ENCODE measurements around the gene CSK. TPM values are rescaled to one million over a fixed set of nuclear protein-coding genes. Genes with fewer than 3 reads are reported as not detected.

CSK gene
- total and polyA plus RNA-seq, 11 donors, result 19.1 to 66.7 (median 25.9) TPM

DNA sequence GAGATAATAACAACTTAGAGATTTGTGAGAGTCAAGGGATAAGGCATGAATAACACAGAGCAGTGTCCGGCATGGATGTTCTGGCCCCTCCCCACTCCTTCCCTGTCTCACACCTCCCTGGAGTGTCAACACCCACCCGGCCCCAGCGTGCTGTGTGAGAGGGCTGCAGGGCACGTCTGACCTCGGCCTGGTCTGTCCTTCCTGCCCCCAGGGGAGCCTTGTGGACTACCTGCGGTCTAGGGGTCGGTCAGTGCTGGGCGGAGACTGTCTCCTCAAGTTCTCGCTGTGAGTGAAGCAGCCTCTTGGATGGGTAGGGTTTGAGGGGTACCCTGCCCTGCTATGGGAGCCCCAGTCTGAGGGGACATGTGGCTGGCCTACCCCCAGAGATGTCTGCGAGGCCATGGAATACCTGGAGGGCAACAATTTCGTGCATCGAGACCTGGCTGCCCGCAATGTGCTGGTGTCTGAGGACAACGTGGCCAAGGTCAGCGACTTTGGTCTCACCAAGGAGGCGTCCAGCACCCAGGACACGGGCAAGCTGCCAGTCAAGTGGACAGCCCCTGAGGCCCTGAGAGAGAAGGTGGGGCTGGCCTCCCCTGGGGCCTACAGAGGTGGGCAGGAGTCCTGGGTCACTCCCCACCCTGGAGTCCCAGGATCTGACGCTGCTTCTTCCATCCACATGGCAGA, 19.6 kb downstream of the CSK start:
- TF ChIP-seq, protein P1, sequence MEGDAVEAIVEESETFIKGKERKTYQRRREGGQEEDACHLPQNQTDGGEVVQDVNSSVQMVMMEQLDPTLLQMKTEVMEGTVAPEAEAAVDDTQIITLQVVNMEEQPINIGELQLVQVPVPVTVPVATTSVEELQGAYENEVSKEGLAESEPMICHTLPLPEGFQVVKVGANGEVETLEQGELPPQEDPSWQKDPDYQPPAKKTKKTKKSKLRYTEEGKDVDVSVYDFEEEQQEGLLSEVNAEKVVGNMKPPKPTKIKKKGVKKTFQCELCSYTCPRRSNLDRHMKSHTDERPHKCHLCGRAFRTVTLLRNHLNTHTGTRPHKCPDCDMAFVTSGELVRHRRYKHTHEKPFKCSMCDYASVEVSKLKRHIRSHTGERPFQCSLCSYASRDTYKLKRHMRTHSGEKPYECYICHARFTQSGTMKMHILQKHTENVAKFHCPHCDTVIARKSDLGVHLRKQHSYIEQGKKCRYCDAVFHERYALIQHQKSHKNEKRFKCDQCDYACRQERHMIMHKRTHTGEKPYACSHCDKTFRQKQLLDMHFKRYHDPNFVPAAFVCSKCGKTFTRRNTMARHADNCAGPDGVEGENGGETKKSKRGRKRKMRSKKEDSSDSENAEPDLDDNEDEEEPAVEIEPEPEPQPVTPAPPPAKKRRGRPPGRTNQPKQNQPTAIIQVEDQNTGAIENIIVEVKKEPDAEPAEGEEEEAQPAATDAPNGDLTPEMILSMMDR (IDR thresholded peaks at IDR 0.05), result no peak
- no peak for TF ChIP-seq POLR2A (IDR thresholded peaks at IDR 0.05)
- Histone ChIP-seq H3K27ac (no peak overlapping the region), H3K36me3 (peaks cover 0 to 72% (median 48%) of the 10 kb centered on the region in 9 donors), H3K4me3 (no peak overlapping the region), H3K9me3 (no peaks in the 10 kb centered on the region), H3K27me3 (no peaks in the 10 kb centered on the region), H3K4me1 (peaks cover 0 to 37% (median 19%) of the 10 kb centered on the region in 12 donors)
- intact Hi-C loops (cut with DNase I), result loop anchor here in 3 of 10 donors (2.0 to 5.0 kb wide), 4 partner anchors 29 to 36 kb away; no protein-coding TSS in a partner anchor
- DNase-seq, result no peak
- 78 to 87% (median 85%) methylated on average over 13 to 18 of the region's 18 CpGs for WGBS, 4 donors
- ATAC-seq, result no peak

DNA sequence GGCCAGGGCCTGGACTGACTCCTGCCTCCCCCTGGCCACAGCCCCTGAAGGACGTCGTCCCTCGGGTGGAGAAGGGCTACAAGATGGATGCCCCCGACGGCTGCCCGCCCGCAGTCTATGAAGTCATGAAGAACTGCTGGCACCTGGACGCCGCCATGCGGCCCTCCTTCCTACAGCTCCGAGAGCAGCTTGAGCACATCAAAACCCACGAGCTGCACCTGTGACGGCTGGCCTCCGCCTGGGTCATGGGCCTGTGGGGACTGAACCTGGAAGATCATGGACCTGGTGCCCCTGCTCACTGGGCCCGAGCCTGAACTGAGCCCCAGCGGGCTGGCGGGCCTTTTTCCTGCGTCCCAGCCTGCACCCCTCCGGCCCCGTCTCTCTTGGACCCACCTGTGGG, 20.4 kb downstream of the CSK start:
- Histone ChIP-seq H3K36me3 (peaks cover 0 to 72% (median 48%) of the 10 kb centered on the region in 9 donors), H3K4me1 (peaks cover 0 to 34% (median 19%) of the 10 kb centered on the region in 12 donors), H3K27me3 (no peaks in the 10 kb centered on the region), H3K27ac (no peak overlapping the region), H3K4me3 (no peak overlapping the region), H3K9me3 (no peaks in the 10 kb centered on the region)
- no peak for TF ChIP-seq POLR2A (IDR thresholded peaks at IDR 0.05)
- TF ChIP-seq, protein P1 (IDR thresholded peaks at IDR 0.05), result no peak
- ATAC-seq, result no peak
- DNase-seq, result no peak
- intact Hi-C loops (cut with DNase I), result loop anchor here in 2 of 10 donors (5.0 kb wide), 2 partner anchors 35 kb away; no protein-coding TSS in a partner anchor
- 92 to 97% (median 92%) methylated on average over 15 to 20 of the region's 20 CpGs for WGBS, 4 donors

DNA sequence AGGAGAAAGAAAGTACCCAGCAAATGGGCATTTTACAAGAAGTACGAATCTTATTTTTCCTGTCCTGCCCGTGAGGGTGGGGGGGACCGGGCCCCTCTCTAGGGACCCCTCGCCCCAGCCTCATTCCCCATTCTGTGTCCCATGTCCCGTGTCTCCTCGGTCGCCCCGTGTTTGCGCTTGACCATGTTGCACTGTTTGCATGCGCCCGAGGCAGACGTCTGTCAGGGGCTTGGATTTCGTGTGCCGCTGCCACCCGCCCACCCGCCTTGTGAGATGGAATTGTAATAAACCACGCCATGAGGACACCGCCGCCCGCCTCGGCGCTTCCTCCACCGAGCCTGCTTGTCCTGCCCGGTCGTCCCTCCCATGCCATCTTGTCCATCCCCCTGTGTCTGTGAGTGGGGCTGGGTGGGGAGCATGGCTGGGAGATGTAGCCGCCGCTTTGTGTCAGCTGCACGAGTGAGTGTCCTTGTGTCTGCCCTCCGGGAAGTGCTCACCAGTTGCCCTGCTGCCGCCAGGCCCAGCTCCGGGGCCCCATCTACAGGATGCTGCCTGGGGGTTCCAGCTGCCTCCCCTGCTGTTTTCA, 21.1 kb downstream of the CSK start:
- Histone ChIP-seq H3K9me3 (no peaks in the 10 kb centered on the region), H3K36me3 (peaks cover 0 to 71% (median 48%) of the 10 kb centered on the region in 9 donors), H3K27ac (no peak overlapping the region), H3K27me3 (no peaks in the 10 kb centered on the region), H3K4me1 (peaks cover 0 to 28% (median 19%) of the 10 kb centered on the region in 12 donors), H3K4me3 (no peak overlapping the region)
- TF ChIP-seq POLR2A (IDR thresholded peaks at IDR 0.05), result no peak
- TF ChIP-seq, protein P1 (IDR thresholded peaks at IDR 0.05), result no peak
- DNase-seq (no peak), ATAC-seq (no peak)
- intact Hi-C loops (cut with DNase I), result loop anchor here in 2 of 10 donors (5.0 kb wide), 2 partner anchors 34 to 36 kb away; no protein-coding TSS in a partner anchor
- 90 to 92% (median 91%) methylated on average over 31 of the region's 31 CpGs for WGBS, 4 donors

DNA sequence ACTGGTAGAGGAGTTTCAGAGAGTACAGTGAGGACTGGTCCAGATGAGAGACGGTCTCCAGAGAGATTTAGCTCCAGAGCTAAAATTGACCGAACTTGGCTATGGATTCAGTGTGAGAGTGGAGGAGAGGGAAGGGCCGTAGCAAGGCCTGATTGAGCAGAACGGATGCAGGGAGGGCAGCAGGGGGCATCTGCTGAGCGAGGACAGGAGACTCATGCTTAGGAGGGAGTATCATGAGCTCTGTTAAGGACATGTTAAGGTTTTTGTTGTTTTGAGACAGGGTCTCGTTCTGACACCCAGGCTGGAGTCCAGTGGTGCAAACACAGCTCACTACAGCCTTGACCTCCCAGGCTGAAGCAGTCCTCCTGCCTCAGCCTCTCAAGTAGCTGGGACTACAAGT, 23.1 kb downstream of the CSK start:
- TF ChIP-seq, protein P1 (IDR thresholded peaks at IDR 0.05), result no peak
- TF ChIP-seq POLR2A (IDR thresholded peaks at IDR 0.05), result no peak

More for the DNA sequence above, 23.1 kb downstream of the CSK start:
- Histone ChIP-seq H3K36me3 (peaks cover 0 to 51% (median 38%) of the 10 kb centered on the region in 9 donors), H3K4me1 (peaks cover 0 to 13% (median 6%) of the 10 kb centered on the region in 12 donors), H3K27me3 (no peaks in the 10 kb centered on the region), H3K9me3 (no peaks in the 10 kb centered on the region), H3K27ac (no peak overlapping the region), H3K4me3 (no peak overlapping the region)
- DNase-seq (no peak), ATAC-seq (no peak)
- intact Hi-C loops (cut with DNase I), result loop anchor here in 2 of 10 donors (5.0 kb wide), 2 partner anchors 32 to 38 kb away; no protein-coding TSS in a partner anchor
- WGBS, 4 donors, result 66 to 82% (median 69%) methylated on average over 6 of the region's 6 CpGs
